Measurements from ENCODE around the gene ANKRD34A. TPM values are rescaled to one million over a fixed set of nuclear protein-coding genes. Genes with fewer than 3 reads are reported as not detected.

Gene ANKRD34A
- total RNA-seq, 4 donors from 2014 or later = 0.26 to 5.0 (median 0.61) TPM

- TF ChIP-seq POLR2A (IDR thresholded peaks at IDR 0.05) = no peak
- TF ChIP-seq CTCF (IDR thresholded peaks at IDR 0.05) = no peak
- H3K36me3 ChIP-seq = no peaks in the 10 kb centered on the region
- H3K4me1 ChIP-seq = peaks cover 0 to 14% of the 10 kb centered on the region in 2 donors
- no peaks in the 10 kb centered on the region for H3K27me3 ChIP-seq
- H3K9me3 ChIP-seq = no peaks in the 10 kb centered on the region
- intact Hi-C loops (cut with DNase I; ENCODE audit: low total_unique reads) = no loop called here
- H3K27ac ChIP-seq = peak overlapping the region; percentile 96 to 100
- H3K4me3 ChIP-seq = no peak overlapping the region
- DNase-seq = peak in 1 of 2 donors; percentile 17
These were observed 22.2 kb upstream of the ANKRD34A start for GRCh38 chr1:145986551-145986950.

GRCh38 chr1:145985502-145986439, 21.4 kb upstream of the ANKRD34A start:
- no peaks in the 10 kb centered on the region for H3K27me3 ChIP-seq
- DNase-seq = peak; percentile 55 to 77
- intact Hi-C loops (cut with DNase I; ENCODE audit: low total_unique reads) = no loop called here
- peak overlapping the region in 1 of 2 donors; percentile 1 for H3K4me3 ChIP-seq
- peak overlapping the region; percentile 96 to 100 for H3K27ac ChIP-seq
- TF ChIP-seq CTCF (IDR thresholded peaks at IDR 0.05) = no peak
- no peak for TF ChIP-seq POLR2A (IDR thresholded peaks at IDR 0.05)
- no peaks in the 10 kb centered on the region for H3K36me3 ChIP-seq
- H3K4me1 ChIP-seq = peaks cover 0 to 14% of the 10 kb centered on the region in 2 donors
- H3K9me3 ChIP-seq = no peaks in the 10 kb centered on the region

- H3K36me3 ChIP-seq = no peaks in the 10 kb centered on the region
- intact Hi-C loops (cut with DNase I; ENCODE audit: low total_unique reads) = no loop called here
- peaks cover 0 to 19% of the 10 kb centered on the region in 2 donors for H3K4me1 ChIP-seq
- H3K4me3 ChIP-seq = peak overlapping the region in 1 of 2 donors; percentile 1
- H3K9me3 ChIP-seq = no peaks in the 10 kb centered on the region
- no peaks in the 10 kb centered on the region for H3K27me3 ChIP-seq
- TF ChIP-seq CTCF (IDR thresholded peaks at IDR 0.05) (no peak), POLR2A (IDR thresholded peaks at IDR 0.05) (no peak)
- peak overlapping the region; percentile 96 to 100 for H3K27ac ChIP-seq
- peak; percentile 27 to 59 for DNase-seq
These were observed 20.7 kb upstream of the ANKRD34A start for GRCh38 chr1:145985129-145985501.

GRCh38 chr1:145983960-145984830, 19.8 kb upstream of the ANKRD34A start:
- intact Hi-C loops (cut with DNase I; ENCODE audit: low total_unique reads) = no loop called here
- no peak for TF ChIP-seq CTCF (IDR thresholded peaks at IDR 0.05)
- TF ChIP-seq POLR2A (IDR thresholded peaks at IDR 0.05) = no peak
- peaks cover 0 to 24% of the 10 kb centered on the region in 2 donors for H3K4me1 ChIP-seq
- H3K36me3 ChIP-seq = no peaks in the 10 kb centered on the region
- H3K27me3 ChIP-seq = no peaks in the 10 kb centered on the region
- H3K27ac ChIP-seq = peak overlapping the region; percentile 96 to 100
- DNase-seq = peak in 1 of 2 donors; percentile 9
- no peak overlapping the region for H3K4me3 ChIP-seq
- H3K9me3 ChIP-seq = no peaks in the 10 kb centered on the region

Measured in uterus (tissue), 4 donors.